SK-N-SH treated with all-trans-retinoic acid at 6 μM for 48 hours (cell line): ENCODE results near the gene IRGQ.

Experiments
- BACH2 ChIP-seq: fragments of 250-450 bp; sonication (Bioruptor Pico); IDR thresholded peaks from 2 replicates; pipeline ENCODE4 v1.9.0; 2021; ENCODE audit warnings: mild to moderate bottlenecking, borderline replicate concordance
- OSR1 ChIP-seq: fragments of 250-450 bp; sonication (Bioruptor Pico); IDR thresholded peaks from 2 replicates; pipeline ENCODE4 v1.8.0; 2022; ENCODE audit warnings: moderate library complexity, mild to moderate bottlenecking, inconsistent platforms
- PATZ1 ChIP-seq: fragments of 250-450 bp; sonication (Bioruptor Pico); IDR thresholded peaks from 2 replicates; pipeline ENCODE4 v1.8.0; 2020; ENCODE audit warnings: mild to moderate bottlenecking, moderate library complexity, borderline replicate concordance
- PPARA ChIP-seq: fragments of 250-450 bp; sonication (Bioruptor Pico); IDR thresholded peaks from 2 replicates; pipeline ENCODE4 v1.5.0; 2020; ENCODE audit warnings: mild to moderate bottlenecking, borderline replicate concordance
- RARB ChIP-seq: fragments of 250-450 bp; sonication (Bioruptor Pico); IDR thresholded peaks from 2 replicates; pipeline ENCODE4 v1.8.0; 2021; ENCODE audit warnings: mild to moderate bottlenecking, moderate library complexity
- TCF4 ChIP-seq: fragments of 250-450 bp; sonication (Bioruptor Pico); IDR thresholded peaks from 2 replicates; pipeline ENCODE4 v1.8.0; 2021; ENCODE audit warnings: mild to moderate bottlenecking, moderate library complexity, borderline replicate concordance
- ZFP3 ChIP-seq: fragments of 250-450 bp; sonication (Bioruptor Pico); IDR thresholded peaks from 2 replicates; pipeline ENCODE4 v1.5.0; 2020; ENCODE audit warnings: mild to moderate bottlenecking, moderate library complexity
- ZFP30 ChIP-seq: fragments of 450-650 bp; formaldehyde crosslinking; IDR thresholded peaks from 2 replicates; pipeline ENCODE4 v1.5.0; 2022; ENCODE audit warnings: mild to moderate bottlenecking, moderate library complexity
- ZNF565 ChIP-seq: fragments of 450-650 bp; formaldehyde crosslinking; conservative IDR thresholded peaks from 2 replicates; pipeline ENCODE4 v1.5.0; 2020; ENCODE audit warnings: low read depth, mild to moderate bottlenecking, moderate library complexity
- ZNF70 ChIP-seq: fragments of 450-650 bp; formaldehyde crosslinking; IDR thresholded peaks from 2 replicates; pipeline ENCODE4 v1.5.0; 2020; ENCODE audit warnings: mild to moderate bottlenecking, moderate library complexity
- TF ChIP-seq, protein P1 (sequence below): fragments of 250-450 bp; sonication (Bioruptor Pico); IDR thresholded peaks from 2 replicates; pipeline ENCODE4 v1.8.0; 2021; ENCODE audit warnings: low read depth, mild to moderate bottlenecking, moderate library complexity, borderline replicate concordance
- TF ChIP-seq, protein P2 (sequence below): fragments of 250-450 bp; sonication (Bioruptor Pico); IDR thresholded peaks from 2 replicates; pipeline ENCODE4 v1.5.1; 2020; ENCODE audit warnings: low read depth, mild to moderate bottlenecking, moderate library complexity

DNA sequence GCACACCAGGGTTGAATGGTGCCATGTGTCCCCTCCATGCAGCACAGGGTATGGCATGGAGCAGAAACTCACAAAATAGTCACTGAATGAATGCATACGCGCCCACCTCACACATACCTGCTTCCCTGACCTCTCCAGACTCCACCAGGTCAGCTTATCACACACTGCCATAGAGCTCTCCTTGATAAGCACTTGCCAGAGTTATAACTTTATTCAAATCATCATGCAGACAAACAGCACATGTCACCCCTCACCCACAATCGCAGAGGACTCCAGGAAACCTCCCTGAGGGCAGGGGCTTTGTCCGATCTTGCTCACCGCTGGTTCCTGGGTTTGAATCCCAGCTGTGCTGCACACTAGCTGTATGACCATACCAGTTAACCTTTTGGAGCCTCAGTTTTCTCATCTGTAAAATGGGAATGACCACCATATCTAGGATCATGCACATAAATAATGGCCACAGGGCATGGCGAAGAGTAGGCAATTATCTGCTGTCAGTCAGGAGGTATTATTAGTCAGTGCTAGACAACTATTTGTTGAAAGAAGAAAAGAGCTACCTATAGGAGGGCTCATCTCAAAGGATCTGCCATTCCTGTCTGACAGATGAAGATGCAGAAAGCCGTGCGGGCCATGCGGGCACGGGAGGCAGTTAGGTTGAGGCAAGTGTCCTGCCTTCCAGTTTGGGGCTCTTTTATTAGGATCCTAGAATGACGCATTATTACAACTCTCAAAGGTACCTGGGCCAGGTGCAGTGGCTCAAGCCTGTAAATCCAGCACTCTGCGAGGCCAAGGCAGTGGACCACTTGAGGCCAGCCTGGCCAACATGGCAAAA, 34.6 kb downstream of the IRGQ start:
- TF ChIP-seq PPARA (no peak), ZFP30 (no peak), ZNF565 (CRISPR knock-in tag) (no peak), OSR1 (no peak), PATZ1 (CRISPR knock-in tag) (no peak), ZFP3 (CRISPR knock-in tag) (no peak), ZNF70 (CRISPR knock-in tag) (no peak), BACH2 (CRISPR knock-in tag) (no peak), RARB (CRISPR knock-in tag) (no peak), TCF4 (CRISPR knock-in tag) (no peak)
- TF ChIP-seq, protein P1, sequence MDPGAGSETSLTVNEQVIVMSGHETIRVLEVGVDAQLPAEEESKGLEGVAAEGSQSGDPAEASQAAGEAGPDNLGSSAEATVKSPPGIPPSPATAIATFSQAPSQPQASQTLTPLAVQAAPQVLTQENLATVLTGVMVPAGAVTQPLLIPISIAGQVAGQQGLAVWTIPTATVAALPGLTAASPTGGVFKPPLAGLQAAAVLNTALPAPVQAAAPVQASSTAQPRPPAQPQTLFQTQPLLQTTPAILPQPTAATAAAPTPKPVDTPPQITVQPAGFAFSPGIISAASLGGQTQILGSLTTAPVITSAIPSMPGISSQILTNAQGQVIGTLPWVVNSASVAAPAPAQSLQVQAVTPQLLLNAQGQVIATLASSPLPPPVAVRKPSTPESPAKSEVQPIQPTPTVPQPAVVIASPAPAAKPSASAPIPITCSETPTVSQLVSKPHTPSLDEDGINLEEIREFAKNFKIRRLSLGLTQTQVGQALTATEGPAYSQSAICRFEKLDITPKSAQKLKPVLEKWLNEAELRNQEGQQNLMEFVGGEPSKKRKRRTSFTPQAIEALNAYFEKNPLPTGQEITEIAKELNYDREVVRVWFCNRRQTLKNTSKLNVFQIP (CRISPR knock-in tag), result no peak
- TF ChIP-seq, protein P2, sequence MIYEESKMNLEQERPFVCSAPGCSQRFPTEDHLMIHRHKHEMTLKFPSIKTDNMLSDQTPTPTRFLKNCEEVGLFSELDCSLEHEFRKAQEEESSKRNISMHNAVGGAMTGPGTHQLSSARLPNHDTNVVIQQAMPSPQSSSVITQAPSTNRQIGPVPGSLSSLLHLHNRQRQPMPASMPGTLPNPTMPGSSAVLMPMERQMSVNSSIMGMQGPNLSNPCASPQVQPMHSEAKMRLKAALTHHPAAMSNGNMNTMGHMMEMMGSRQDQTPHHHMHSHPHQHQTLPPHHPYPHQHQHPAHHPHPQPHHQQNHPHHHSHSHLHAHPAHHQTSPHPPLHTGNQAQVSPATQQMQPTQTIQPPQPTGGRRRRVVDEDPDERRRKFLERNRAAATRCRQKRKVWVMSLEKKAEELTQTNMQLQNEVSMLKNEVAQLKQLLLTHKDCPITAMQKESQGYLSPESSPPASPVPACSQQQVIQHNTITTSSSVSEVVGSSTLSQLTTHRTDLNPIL (CRISPR knock-in tag), result no peak
